HEK293 (cell line): ENCODE data around the gene ADAMTS4.

Source experiments
- CTCF ChIA-PET: fragments of 350-600 bp; formaldehyde crosslinking; extraction: SDS; loops from one replicate; lab custom pipeline; 2021; ENCODE audit warnings: antibody characterized with exemption; lab: Yijun Ruan, JAX
- POLR2A ChIA-PET: fragments of 300-600 bp; formaldehyde crosslinking; extraction: SDS; loops from one replicate; lab custom pipeline; 2020; ENCODE audit warnings: antibody characterized with exemption, inconsistent platforms; lab: Yijun Ruan, JAX
- H3K27ac ChIP-seq: fragments of 200-500 bp; sonication (Bioruptor generic); 2 replicates; pipeline ENCODE4 v1.5.1; 2014; ENCODE audit warnings: low read depth, low read length, control low read depth, inconsistent platforms; ENCODE audit errors: extremely low read depth
- H3K36me3 ChIP-seq, 2 experiments: fragments of 200-500 bp in 1 of 2; sonication (Bioruptor generic) in 1 of 2; 1 replicate in 1 of 2; 2 replicates in 1 of 2; pipeline ENCODE4 v1.5.1; 2014 to 2017; ENCODE audit warnings: inconsistent platforms in 2 of 2, low read length in 2 of 2; ENCODE audit not compliant: control insufficient read depth in 2 of 2, insufficient read depth in 1 of 2
- H3K4me1 ChIP-seq: fragments of 200-500 bp; sonication (Bioruptor generic); 2 replicates; pipeline ENCODE4 v1.5.1; 2014; ENCODE audit warnings: mild to moderate bottlenecking, low read length, inconsistent platforms; ENCODE audit not compliant: control insufficient read depth, insufficient read depth
- H3K4me3 ChIP-seq: 2 replicates; pipeline ENCODE4 v1.5.1; 2011; ENCODE audit warnings: low read depth, mild to moderate bottlenecking, control low read depth, low read length, moderate library complexity
- H3K9me3 ChIP-seq: fragments of 200-500 bp; sonication (Bioruptor generic); 2 replicates; pipeline ENCODE4 v1.5.1; 2014; ENCODE audit warnings: low read depth, low read length, inconsistent platforms; ENCODE audit not compliant: control insufficient read depth, insufficient read depth
- AEBP2 ChIP-seq: fragments of 450-650 bp; formaldehyde crosslinking; IDR thresholded peaks from 2 replicates; pipeline ENCODE4 v1.5.1; 2016; ENCODE audit warnings: missing biosample characterization, missing genetic modification characterization, borderline replicate concordance
- CTCF ChIP-seq: fragments of 450-650 bp; formaldehyde crosslinking; IDR thresholded peaks from 2 replicates; pipeline ENCODE4 v1.5.1; 2016; ENCODE audit warnings: missing biosample characterization, missing genetic modification characterization
- HOXD13 ChIP-seq: sonication (generic); formaldehyde crosslinking; IDR thresholded peaks from 2 replicates; pipeline ENCODE4 v1.8.0; 2022; ENCODE audit warnings: missing genetic modification reagents, borderline replicate concordance
- PRDM10 ChIP-seq: fragments of 450-650 bp; formaldehyde crosslinking; IDR thresholded peaks from 2 replicates; pipeline ENCODE4 v1.5.1; 2016; ENCODE audit warnings: missing biosample characterization, missing genetic modification characterization
- SP2 ChIP-seq: fragments of 450-650 bp; formaldehyde crosslinking; IDR thresholded peaks from 2 replicates; pipeline ENCODE4 v1.5.1; 2016; ENCODE audit warnings: missing biosample characterization, missing genetic modification characterization
- YY1 ChIP-seq: fragments of 450-650 bp; formaldehyde crosslinking; IDR thresholded peaks from 2 replicates; pipeline ENCODE4 v1.5.1; 2018; ENCODE audit warnings: missing biosample characterization, missing genetic modification characterization
- ZBTB11 ChIP-seq: fragments of 450-650 bp; formaldehyde crosslinking; conservative IDR thresholded peaks from 2 replicates; pipeline ENCODE4 v1.5.1; 2016; ENCODE audit warnings: low read depth, missing biosample characterization, missing genetic modification characterization
- ZBTB20 ChIP-seq: fragments of 450-650 bp; formaldehyde crosslinking; IDR thresholded peaks from 2 replicates; pipeline ENCODE4 v1.5.1; 2016; ENCODE audit warnings: missing biosample characterization, missing genetic modification characterization
- ZNF146 ChIP-seq: fragments of 450-650 bp; formaldehyde crosslinking; IDR thresholded peaks from 2 replicates; pipeline ENCODE4 v1.5.1; 2016; ENCODE audit warnings: missing biosample characterization, missing genetic modification characterization
- ZNF311 ChIP-seq: fragments of 450-650 bp; formaldehyde crosslinking; IDR thresholded peaks from 2 replicates; pipeline ENCODE4 v1.5.1; 2017; ENCODE audit warnings: missing biosample characterization, missing genetic modification characterization, borderline replicate concordance
- ZNF341 ChIP-seq: fragments of 450-650 bp; formaldehyde crosslinking; IDR thresholded peaks from 2 replicates; pipeline ENCODE4; 2016; ENCODE audit warnings: low read depth, missing biosample characterization, missing genetic modification characterization
- ZNF423 ChIP-seq: fragments of 450-650 bp; formaldehyde crosslinking; IDR thresholded peaks from 2 replicates; pipeline ENCODE4 v1.5.1; 2016; ENCODE audit warnings: missing biosample characterization, missing genetic modification characterization
- ZNF510 ChIP-seq: fragments of 450-650 bp; formaldehyde crosslinking; IDR thresholded peaks from 2 replicates; pipeline ENCODE4 v1.5.1; 2018; ENCODE audit warnings: mild to moderate bottlenecking, missing genetic modification characterization, missing biosample characterization; ENCODE audit not compliant: insufficient replicate concordance
- ZNF549 ChIP-seq: fragments of 450-650 bp; IDR thresholded peaks from 2 replicates; pipeline ENCODE4 v1.5.1; 2018; ENCODE audit warnings: missing biosample characterization, missing genetic modification characterization, mild to moderate bottlenecking, inconsistent platforms, moderate library complexity
- ZNF600 ChIP-seq: fragments of 450-650 bp; formaldehyde crosslinking; IDR thresholded peaks from 2 replicates; pipeline ENCODE4 v1.5.1; 2016; ENCODE audit warnings: missing biosample characterization, missing genetic modification characterization
- ZNF610 ChIP-seq: fragments of 450-650 bp; formaldehyde crosslinking; IDR thresholded peaks from 2 replicates; pipeline ENCODE4 v1.5.1; 2016; ENCODE audit warnings: missing biosample characterization, missing genetic modification characterization, borderline replicate concordance
- ZNF654 ChIP-seq: fragments of 450-650 bp; formaldehyde crosslinking; IDR thresholded peaks from 2 replicates; pipeline ENCODE4 v1.5.1; 2016; ENCODE audit warnings: low read depth, missing biosample characterization, missing genetic modification characterization
- ZNF664 ChIP-seq: fragments of 450-650 bp; formaldehyde crosslinking; IDR thresholded peaks from 2 replicates; pipeline ENCODE4 v1.5.1; 2016; ENCODE audit warnings: missing biosample characterization, missing genetic modification characterization
- ZNF837 ChIP-seq: fragments of 450-650 bp; formaldehyde crosslinking; IDR thresholded peaks from 2 replicates; pipeline ENCODE4 v1.5.1; 2016; ENCODE audit warnings: missing biosample characterization, missing genetic modification characterization

The ADAMTS4 gene

GRCh38 chr1:161158316-161159010 lies 40.4 kb downstream of the ADAMTS4 start (continued):
- no peak for TF ChIP-seq ZNF146 (tag by site-specific recombination)

- H3K36me3 ChIP-seq = peaks cover 5 to 57% of the 10 kb centered on the region in 2 experiments; a peak in 2 of 3 replicates
- no peak for TF ChIP-seq ZNF837
- TF ChIP-seq PRDM10 (tag by site-specific recombination) = peak; percentile 28; the same call in 1 of the 2 replicates
- TF ChIP-seq ZNF341 (tag by site-specific recombination) = no peak
- TF ChIP-seq ZNF654 = 0 out of 2 replicates have a peak, but pooled peaks have one; percentile 4
- TF ChIP-seq CTCF (tag by site-specific recombination) = 0 out of 2 replicates have a peak, but pooled peaks have one; percentile 11
- no peak for TF ChIP-seq HOXD13 (CRISPR knock-in tag)
- TF ChIP-seq AEBP2 (tag by site-specific recombination) = no peak
- TF ChIP-seq ZNF610 (tag by site-specific recombination) = no peak
- TF ChIP-seq, all 188 proteins: peak for 3
- ChIA-PET POLR2A (interaction anchor here (1.3 to 1.6 kb wide), 2 partner anchors 8 to 25 kb away, joined by 7 read pairs; partner anchors contain the start of genes DEDD and PPOX), CTCF (interaction anchor here (0.5 to 1.2 kb wide), 6 partner anchors 8 to 1473 kb away, joined by 3 to 9 read pairs (median 3); partner anchors contain the start of gene PPOX)
- no peak overlapping the region for H3K27ac ChIP-seq
- no peaks in the 10 kb centered on the region for H3K9me3 ChIP-seq
- 0 out of 2 replicates have a peak, but pooled peaks cover 4% of the 10 kb centered on the region for H3K4me1 ChIP-seq
- H3K4me3 ChIP-seq = no peak overlapping the region
These were observed 41.0 kb downstream of the ADAMTS4 start for GRCh38 chr1:161157867-161158266.

GRCh38 chr1:161153682-161154337 lies 45.0 kb downstream of the ADAMTS4 start, which contains the start of gene UFC1:
UFC1 (plus strand) TSS chr1:161153978; CDS start chr1:161153998, 20 bp downstream.
- H3K27ac ChIP-seq = peak within 1 kb of the TSS; percentile 70
- H3K9me3 ChIP-seq = no peaks in the 10 kb centered on the region
- CTCF ChIA-PET = interaction anchor here (0.6 to 3.3 kb wide), 6 partner anchors 12 to 109 kb away, joined by 3 to 17 read pairs (median 4); partner anchors contain the start of genes NIT1, PFDN2 and PPOX
- TF ChIP-seq ZNF600 (tag by site-specific recombination) (peak; percentile 47), ZBTB20 (tag by site-specific recombination) (peak; percentile 82; the same call in 1 of the 2 replicates), ZNF311 (tag by site-specific recombination) (no peak), ZNF549 (tag by site-specific recombination) (no peak), ZNF423 (tag by site-specific recombination) (no peak), ZNF664 (peak; percentile 87; the same call in 1 of the 2 replicates), ZBTB11 (tag by site-specific recombination) (peak; percentile 99), YY1 (tag by site-specific recombination) (peak; percentile 99), ZNF510 (no peak), SP2 (tag by site-specific recombination) (peak; percentile 37)

More at GRCh38 chr1:161153682-161154337, 45.0 kb downstream of the ADAMTS4 start, which contains the start of gene UFC1:
- POLR2A ChIA-PET = interaction anchor here (0.6 to 5.2 kb wide), 8 partner anchors 10 to 177 kb away, joined by 3 to 53 read pairs (median 6); partner anchors contain the start of genes DEDD, F11R, NDUFS2 and NIT1
- H3K36me3 ChIP-seq = peaks cover 5 to 31% of the 10 kb centered on the region in 2 experiments; a peak in 2 of 3 replicates
- H3K4me3 ChIP-seq = peak within 1 kb of the TSS; percentile 89
- H3K4me1 ChIP-seq = no peaks in the 10 kb centered on the region
